Hematopoietic multipotent progenitor cell treated with erythropoietin and hydrocortisone succinate and interleukin-3 and kit ligand, for 15 days (in vitro differentiated cells): Measurements from ENCODE around the gene LRMDA.

Experiments
- DNase-seq: peaks from one replicate; pipeline ENCODE4 v3.0.0-alpha.2; 2015; ENCODE audit warnings: low spot score

LRMDA gene

DNA sequence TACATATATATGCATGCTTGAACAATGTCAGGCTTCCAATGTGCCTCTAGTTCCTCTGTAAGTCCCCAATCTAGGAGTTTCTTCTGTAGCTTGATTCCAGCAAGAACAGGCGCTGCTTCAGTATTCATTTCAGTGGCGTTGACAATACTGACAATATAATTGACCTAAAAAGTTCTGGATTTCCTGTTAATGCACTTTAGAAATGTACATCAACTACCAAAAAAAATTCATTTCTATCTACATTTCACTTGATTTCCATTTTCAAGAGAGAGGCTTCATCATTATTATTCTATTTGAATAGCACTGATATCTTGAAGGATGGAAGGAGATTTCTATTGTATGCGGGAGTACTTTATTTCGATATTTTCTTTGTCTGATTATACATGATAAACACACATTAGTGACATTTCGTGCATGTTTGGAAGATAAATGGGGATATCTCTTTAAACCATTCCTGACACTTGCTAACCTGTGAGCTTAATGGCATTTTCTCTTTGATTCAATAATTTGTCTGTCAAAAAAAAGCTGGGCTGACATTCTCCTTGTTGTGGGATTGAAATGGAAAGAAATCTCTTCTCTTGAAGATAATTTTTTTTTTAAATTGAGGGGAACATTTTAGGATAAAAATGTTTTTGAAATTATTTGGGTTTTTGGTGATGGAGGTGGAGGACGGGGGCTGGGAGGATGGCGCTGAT lies 568.2 kb downstream of the LRMDA start:
- DNase-seq: no peak

DNA sequence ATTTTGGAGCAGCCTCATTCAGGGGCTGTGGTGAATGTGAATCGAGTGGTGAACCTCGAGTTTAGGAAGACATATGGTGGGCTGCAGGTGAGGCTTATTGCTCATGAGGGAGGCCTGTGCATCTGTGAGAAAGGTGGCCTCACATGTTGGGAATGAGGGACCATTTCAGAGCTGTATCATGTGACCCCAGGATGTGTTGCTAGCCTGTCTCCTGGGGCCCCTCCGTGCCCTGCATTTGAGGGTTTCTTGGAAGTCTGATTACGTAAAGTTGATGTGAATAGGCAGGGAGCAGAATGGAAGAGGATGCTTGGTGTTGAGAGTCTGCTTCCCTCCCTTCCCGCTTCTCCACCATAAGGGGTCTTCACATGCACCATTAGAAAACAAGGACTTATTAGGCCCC lies 569.1 kb downstream of the LRMDA start:
- no peak for DNase-seq

DNA sequence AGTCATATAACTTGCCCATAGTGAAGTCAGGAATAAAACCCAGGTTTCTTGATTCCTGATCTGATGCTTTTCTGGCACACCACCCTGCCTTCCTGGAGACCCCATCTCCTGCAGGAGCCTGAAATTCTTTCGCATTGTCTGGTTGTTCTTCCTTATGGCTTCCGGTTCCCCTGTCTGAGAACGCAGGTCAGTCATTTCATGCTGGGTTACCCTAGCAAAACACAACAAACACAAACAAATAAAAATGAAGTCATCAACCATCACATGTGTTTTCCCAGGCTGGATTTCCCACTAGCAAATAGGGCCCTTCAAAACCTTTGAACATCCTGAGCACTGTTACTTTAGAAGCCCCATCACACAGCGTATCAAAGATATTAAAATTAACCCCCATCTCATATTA lies 569.6 kb downstream of the LRMDA start:
- no peak for DNase-seq

DNA sequence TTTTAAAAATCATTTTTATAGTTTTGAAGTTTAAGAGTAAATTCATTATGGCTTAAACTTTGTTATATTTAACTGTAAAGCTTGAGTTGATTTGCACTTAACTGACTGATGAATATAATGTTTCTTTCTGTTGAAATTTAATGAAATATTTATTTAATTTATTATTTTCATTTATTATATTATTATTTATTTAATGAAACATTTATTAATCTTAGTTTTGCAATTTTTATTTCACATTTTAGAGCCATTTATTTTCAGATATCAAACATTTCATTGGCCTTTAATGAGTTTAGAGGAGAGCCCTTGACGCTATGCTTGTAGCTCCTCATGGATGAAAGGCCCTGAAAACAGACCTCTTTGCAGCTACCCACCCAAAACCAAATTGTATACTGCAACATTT lies 570.0 kb downstream of the LRMDA start:
- DNase-seq: no peak

DNA sequence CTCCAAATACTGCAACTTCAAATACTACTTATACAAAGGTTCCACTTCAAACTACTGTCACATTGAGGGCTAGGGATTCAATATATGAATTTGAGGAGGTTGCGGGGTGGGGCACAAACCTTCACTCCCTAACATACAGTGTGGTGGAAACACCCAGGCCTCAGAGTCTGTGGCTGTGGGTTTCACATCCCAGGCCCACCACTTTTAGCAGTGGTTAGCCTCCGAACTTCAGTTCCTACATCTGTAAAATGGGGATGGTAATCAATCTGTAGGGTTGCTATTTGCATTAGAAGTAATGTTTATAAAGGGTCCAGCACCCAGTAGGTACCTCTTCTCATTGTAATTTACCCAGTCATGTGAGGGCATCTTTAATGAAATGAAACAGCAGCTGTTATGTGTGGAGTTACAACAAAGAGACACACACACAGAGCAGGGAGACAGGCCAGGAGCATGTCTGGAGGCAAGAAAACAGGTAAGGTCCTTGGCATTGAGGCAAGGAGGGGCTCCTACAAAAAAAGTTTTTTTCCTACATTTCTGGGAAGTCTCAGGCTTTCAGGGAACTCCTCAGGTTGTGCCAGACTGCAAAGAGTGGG lies 570.9 kb downstream of the LRMDA start:
- DNase-seq: no peak

DNA sequence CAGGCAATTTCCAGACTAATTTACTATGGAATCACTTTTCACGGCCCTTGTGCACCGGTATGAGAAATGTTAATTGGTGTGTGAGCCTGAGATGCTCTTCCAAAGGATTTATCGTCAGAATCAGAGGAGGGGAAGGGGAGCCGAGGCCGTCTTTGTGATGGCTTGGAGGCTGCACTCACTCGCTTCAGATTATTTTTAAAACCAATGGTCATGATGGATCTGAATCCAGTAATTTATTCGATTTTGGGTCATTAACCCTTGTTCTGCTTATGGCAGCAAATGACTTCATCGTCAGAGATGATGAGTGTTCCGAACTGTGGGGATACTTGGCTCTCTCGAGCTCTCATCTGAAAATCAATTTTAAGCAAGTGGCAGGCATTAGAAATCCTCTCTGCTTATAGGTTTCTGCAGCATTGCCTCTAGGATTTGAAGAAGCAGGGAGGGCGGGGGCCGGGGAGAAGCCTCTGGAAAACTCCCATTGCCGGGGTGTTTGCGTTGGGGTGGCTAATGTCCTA lies 576.3 kb downstream of the LRMDA start:
- DNase-seq: no peak

DNA sequence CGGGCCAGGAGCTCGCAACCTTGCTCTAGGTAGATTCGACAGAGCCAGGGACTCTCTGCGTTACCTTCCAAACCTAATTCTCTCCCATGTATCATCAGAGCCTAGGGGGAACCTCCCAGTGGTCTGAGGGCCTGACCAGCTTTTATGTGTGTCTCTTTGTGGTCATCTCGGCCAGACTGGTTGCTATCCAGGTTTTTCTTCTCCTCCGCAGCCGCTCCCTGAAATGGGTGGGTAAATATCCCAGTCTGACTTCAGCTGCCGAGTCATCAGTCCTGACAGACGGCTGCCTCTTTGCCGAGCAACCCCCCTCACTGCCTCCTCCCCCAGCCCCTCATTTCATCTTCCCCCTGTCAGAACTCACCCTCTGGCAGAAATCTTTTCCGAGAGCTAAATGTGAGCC lies 578.1 kb downstream of the LRMDA start:
- DNase-seq: no peak

DNA sequence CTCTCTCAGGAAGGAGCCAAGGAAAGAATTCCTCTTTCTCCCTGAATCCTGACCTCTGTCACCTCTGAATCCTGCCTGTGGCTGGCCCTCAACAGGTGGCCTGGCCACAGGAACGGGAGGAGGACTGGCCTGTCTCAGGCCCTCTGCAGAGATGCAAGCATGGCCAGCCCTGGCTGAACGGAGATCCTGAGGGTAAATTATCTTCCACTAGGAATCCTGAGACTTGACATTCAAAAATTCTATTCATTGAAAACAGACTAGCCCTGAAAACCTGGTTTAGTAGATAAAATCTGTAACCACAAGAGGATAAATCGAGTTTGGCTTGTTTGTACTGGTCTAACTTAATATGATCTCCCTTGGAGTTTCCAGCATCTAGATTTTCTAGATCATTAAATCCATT lies 579.3 kb downstream of the LRMDA start:
- no peak for DNase-seq

DNA sequence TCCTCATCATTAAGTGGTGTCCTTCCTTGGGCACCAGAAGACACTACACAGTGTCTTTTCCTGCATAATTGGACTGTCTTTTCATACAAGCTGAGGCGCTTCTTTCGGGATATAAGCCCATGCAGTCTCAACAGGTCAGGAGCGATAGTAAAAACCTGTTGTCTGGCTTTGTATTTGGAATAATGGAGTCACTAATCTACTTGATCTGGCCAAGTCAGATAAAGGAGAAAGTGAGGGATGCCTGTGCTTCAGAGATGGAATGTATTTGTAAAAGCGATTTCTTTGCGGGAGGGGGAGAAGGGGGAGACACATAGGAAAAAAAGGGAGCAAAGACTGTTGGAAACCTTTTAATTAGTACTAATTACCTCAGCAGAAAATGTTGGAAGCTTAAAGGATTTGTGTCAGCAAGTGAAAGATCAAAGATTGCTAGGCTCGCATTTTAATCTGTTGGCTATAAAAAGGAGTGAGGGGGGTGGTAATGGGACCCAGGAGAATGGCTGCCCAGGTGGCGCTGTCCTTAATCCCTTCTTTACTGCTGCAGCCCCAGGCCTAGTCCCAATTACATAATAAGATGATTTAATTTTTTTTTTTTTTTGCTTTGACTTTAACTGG lies 581.4 kb downstream of the LRMDA start:
- no peak for DNase-seq

DNA sequence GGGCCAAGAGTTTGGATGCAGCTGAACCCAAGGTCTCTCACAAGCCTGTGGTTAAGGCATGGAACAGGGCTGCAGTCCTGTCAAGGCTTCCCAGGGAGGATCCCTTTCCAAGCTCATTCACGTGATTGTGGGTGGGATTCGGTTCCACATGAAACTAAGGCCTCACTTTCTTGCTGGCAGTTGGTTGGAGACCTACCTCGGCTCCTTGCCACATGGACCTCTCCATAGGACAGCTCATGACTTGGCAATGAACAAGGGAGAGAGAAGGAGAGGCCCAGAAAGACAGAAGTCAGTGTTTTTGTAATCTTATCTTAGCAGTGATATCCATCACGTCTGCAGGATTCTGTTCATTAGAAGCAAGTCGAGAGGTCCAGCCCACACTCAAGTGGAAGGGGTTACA lies 583.8 kb downstream of the LRMDA start:
- no peak for DNase-seq

DNA sequence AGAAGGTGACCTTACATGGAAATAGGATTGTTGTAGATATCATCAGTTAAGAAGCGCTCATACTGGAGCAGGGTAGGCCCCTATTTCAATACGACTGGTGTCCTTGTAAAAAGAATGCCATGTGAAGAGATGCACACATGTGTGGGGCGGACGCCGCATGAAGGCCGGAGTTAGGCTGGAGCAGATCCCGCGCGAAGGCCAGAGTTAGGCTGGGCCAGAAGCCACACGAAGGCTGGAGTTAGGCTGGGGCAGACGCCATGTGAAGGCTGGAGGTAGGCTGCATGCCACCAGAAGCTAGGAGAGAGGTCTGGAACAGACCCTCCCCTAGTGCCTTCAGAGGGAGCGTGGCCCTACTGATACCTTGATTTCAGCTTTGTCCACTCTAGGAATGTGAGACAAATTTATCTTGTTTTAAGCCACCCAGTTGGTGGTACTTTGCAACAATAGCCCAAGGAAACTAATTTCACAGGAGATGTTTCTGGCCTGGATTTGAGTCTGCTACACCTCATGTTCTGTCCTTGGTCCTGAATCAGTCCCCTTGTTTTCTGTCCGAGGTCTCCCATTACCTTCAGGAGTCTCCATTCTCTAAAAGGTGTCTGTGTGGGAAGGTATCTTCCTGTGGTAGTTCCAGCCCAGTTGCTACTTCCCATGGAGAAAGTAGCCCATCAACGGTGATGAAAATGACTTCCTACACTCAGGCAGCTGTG lies 585.8 kb downstream of the LRMDA start:
- DNase-seq: no peak

DNA sequence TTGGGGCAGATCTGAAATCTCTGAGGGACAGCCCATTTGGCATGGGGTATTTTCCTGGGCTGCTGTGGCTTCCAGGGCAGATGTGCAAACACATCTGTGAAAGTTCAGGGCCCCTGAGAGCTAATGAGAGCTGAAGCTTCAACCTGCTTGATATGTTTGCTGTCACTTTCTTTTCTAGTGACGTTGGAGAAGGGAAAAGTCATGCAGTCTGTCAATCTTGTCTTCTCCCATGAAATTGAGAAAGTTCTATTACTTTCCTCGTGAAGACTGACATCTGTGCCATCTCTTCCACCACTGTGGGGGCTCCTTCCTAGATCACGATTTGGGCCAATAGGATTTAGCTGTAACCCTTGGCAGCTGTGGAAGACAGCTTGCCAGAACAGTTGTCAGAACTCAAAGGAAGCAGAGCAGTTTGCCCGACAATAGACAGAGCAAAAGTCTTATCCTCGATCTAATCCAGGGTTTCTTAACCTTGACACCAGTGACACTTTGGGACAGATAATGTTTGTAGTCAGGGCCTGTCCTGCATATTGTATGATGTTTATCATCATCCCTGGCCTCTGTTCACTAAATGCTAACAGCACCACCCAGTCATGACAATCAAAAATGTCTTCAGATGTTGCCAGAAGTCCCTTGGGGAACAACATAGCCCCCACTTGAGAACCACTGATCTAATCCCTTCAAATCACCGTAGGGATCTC lies 586.5 kb downstream of the LRMDA start:
- no peak for DNase-seq

DNA sequence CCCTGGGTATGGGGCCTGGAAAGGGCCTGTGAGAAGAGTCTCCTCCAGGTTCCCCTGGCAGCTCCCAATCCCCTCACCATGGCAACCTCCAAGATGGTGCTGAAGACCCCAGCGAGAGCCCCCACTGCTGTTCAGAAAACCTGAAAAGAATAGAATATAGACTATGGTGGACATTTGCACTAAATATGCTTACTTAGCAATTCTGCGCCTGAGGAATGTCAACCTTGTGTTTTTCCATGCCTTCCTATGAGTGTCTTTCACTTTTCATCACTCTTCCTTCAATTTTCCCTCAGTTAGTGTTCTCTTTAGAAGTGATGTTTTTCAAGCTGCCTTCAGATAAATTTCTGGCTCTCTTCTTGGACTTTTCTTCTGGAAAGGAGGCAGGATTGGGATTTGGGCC lies 589.2 kb downstream of the LRMDA start:
- DNase-seq: no peak

DNA sequence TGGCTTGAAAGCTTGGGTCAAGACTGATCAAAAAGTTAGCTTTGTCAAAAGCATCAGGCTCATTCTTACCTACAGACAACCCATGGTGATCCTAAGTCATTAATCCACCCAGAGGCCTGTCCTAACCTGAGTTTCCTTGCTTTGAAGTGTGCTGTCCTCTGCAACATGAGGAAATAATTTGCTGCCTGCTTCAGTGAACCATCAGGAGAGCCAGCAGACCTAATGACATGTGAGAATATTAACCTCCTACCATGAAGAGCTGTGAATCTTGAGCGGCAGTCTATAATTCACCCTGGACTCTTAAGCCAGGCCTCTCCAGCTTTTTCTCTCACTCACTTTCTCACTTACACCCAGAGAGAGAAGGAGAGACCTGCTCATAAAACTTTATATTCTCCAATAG lies 590.0 kb downstream of the LRMDA start:
- no peak for DNase-seq

DNA sequence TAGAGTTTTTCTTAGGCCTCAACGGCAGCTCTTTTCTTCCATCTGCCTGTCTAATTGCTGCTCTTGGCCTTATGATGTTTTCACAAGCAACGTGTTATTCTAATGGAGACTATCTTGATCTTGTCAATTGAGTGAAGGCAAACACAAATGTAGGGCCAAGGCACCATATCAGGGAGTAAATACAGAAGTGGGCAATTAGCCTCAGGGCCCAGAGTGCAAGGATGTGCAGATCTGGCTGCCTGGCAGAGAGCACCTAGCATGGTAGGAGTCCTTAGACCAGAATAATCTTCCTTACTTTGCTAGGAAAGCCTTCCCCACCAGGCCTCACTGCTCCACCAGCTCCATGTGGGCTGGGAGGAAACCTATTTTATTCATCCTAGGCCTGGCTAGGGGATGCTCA lies 590.9 kb downstream of the LRMDA start:
- DNase-seq: no peak

DNA sequence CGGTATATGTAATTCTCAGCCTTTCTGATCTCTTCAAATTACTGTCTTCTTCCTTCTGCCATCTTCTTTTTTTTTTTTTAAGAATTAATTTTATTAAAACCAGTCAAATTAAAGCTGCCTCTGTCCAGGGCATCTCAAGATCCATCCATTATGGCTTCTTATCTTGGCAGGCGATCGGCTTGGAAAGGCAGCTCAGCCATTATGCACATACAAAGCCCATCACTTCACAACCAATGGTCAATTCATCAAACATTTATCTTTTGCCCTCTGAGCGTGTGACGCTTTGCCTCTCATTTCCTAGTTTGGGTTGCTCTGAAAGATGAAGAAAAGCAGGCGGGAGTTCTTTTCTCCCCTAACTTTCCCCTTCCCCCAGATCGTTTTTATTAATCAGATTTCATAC lies 591.6 kb downstream of the LRMDA start:
- DNase-seq: no peak

DNA sequence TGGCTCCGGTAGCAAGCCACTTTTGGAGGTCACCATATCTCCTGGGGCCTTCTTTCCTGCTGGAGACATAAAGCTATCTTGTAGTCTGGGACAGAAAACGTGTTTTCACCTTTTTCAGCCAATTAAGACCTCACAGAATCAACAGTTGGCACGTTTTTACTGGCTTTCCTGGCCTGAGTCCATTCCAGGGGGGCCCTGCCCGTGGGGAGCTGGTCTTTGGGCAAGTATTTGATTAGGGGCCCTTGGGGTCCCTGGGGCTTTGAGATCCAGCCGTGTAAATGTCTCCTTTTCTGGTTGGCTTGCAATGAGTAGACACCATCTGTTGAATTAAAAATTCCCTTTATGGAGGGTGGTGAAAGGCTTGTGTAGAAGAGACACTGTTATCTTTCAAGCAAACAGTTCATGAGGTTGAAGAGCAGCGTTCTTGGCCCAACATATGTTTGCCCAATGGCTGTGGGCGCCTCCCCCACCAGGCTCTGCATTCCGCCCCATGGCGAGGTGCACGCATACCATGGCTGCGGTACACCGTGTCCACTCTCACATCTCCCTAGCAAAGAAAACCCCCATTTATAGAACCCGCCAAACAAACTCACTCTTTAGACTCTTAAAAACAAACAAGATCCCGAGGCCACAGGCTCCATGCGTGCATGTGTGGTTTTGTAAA lies 593.2 kb downstream of the LRMDA start:
- no peak for DNase-seq

DNA sequence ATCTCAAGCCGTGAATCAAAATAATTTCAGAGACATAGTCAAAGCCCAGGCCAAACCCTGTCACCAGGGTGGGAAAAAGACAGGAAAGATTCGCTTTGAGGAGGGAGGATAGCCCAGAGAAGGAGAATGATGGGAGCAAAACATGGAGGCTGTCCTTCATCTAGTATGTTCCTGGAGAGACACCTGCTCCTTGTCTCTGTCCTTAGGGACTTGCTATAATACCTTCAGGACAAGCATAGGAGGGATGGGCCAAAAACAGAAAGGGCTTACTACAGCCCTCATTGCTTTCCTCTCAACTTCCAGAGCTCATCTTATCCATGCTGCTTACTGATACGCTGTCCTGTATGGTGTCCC lies 593.7 kb downstream of the LRMDA start:
- no peak for DNase-seq

DNA sequence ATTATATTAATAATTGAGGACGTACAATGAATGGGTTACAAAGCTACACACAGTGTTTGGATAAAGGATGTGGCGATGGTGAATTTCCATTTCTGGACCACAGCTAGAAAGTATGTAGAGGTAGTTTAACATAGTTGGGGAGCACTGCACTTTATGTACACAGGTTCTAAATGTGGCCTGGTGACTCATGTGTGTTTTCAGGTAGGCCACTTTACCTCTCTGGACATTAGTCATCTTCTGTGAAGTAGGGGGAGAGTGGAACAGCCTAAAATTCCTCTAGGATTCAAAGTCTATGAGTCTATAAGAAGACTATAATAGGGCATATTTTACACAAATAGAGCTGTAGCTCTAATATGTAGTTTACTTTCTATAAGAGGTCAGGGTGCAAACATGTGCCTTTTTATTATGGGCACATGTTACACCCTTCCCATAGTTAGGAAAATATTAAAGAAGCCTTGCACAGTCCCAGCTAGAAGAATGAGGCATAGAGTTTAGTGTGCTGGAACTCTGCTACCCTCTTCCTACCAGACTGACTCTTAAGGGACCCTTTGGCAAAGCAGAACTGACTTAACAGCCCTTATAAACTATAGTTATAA lies 594.9 kb downstream of the LRMDA start:
- no peak for DNase-seq

DNA sequence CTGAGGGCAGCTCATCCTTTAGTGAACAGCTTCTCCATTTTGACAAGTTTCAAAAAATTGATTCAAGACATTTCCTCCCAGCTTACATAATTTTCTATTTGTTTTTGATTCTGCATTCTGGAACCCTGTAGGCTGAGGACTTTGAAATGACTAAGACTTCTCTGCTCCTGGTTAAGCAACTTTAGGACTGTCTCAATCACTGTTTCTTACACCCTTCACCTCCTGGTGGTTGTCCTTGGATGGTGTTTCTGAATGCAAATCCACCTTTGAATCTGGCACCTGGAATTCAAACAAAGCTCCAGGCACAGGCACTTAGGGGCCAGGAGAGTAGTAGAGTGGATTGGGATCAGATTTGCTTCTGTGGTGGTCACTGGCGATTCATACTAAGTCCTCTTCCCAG lies 595.5 kb downstream of the LRMDA start:
- no peak for DNase-seq

DNA sequence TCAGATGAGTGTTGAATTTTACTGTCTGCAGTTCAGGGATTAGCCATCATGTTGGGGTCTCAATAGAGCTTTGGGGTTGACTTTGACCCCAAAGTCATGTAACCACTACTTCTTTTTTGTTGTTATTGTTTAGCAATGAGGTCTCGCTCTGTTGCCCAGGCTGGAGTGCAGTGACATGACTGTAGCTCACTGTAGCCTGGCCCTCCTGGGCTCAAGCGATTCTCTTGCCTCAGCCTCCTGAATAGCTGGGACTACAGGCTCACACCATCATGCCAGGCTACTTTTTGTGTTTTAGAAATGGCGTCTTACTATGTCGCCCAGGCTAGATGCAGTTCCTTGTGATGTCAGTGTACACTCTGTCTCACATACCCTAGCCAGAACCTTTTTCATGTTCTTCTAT lies 598.4 kb downstream of the LRMDA start:
- DNase-seq: no peak

DNA sequence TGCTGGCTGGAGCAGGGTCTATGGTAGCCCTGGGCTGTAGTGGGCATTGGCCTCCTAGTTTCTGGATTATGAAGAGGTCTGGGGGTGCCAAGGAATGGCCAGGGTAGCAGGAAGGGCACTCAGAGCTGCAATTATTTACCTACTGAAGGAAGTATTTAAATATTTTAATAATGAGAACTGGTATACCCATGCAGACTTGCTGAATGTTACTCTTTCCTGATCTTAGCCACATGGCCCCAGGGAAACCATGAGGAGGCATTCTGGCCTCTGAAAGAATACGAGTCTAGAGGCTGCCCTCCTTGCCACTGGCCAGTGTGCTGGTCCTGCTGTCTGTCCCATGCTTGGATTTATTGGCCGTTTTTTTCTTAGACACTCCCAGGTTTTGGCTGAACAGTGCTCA lies 599.7 kb downstream of the LRMDA start:
- DNase-seq: no peak
